T-helper 1 cell (primary cell): ENCODE data around the gene ARHGAP1.
"Not testable (repeated sequence)": the region's sequence is repeated elsewhere in the genome, so short reads cannot be mapped to it uniquely, and the experiment has no call there.

Source experiments
- DNase-seq, 5 donors: peaks; one replicate each; pipeline ENCODE4 v3.0.0-alpha.2; 2012 to 2020

Gene ARHGAP1

DNA sequence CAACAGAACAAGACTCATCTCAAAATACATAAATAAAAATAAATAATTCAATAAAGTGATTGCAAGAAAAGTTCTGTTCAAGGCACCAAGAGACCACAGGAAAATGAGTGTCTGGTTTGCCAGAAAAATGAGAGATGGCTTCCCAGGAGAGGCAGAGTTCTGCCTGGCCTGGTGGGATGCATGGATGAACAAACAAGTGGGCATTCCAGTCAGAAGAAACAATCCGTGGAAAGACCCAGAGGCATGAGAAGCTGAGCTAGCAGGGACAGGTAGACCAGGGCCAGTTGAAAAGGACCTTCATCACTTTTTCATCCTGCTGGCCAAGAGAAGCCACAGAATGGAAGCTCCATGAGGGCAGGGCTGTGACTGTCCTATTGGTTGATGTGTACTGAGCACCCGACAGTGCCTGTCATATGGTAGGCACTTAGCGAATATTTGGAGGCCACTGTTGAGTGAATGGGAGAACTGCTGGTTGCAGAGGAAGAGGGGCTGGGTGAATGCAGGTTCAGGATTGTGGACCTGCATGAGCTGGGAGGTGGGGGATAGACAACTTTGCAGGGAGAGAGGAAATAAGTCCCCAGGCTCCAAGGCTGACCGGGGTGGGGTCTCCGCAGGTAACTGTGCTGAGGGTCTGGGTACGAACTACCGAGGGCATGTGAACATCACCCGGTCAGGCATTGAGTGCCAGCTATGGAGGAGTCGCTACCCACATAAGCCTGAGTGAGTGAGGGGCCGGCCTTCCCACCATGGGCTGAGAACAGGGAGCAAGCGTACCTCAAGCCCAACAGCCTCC is 22.3 kb upstream of the ARHGAP1 start:
- DNase-seq, result no peak

DNA sequence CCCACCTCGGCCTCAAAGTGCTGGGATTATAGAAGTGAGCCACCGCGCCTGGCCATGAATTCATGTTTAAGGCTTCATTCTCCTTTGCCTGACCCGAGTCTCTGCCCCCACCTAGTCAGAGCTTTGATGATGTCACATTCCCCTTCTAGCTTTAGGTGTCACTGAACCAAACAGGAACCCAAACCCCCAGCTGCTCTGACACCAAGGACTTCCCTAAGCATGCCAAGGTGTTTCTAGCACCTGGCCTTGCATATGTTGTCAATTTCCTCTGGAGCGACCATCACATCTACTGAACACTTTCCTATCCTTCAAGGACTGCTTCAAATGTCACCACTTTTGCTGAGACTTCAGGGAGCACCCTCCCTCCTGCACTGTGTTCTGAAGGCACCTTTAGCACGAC is 20.9 kb upstream of the ARHGAP1 start:
- DNase-seq, result no peak

DNA sequence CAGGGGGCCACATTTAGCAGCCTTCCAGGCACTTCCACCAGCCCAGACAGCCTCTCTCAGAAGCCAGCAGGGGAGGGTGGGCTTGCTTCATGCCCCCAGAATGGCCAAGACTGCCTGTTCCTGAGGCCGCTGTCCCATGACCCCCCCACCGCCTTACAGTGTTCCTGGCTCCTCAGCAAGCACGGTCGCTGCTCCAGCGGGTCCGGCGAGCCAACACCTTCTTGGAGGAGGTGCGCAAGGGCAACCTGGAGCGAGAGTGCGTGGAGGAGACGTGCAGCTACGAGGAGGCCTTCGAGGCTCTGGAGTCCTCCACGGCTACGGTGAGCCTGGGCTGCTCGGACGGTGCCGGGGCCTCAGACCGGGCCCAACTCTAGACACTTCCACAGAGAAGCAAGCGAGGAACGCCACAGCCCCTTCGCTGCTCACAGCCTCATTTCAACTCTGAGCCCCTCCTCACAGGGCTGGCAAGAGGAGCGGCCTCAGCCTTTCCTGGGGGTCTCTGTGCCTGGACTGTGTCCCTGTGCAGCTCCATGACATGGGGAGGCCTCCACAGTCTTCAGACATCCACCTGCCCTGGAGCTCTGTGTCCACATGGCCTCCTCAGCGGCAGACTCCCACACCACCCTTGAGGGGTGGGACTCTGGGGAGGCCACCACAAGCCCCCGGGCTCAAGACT is 19.3 kb upstream of the ARHGAP1 start:
- DNase-seq, result no peak

DNA sequence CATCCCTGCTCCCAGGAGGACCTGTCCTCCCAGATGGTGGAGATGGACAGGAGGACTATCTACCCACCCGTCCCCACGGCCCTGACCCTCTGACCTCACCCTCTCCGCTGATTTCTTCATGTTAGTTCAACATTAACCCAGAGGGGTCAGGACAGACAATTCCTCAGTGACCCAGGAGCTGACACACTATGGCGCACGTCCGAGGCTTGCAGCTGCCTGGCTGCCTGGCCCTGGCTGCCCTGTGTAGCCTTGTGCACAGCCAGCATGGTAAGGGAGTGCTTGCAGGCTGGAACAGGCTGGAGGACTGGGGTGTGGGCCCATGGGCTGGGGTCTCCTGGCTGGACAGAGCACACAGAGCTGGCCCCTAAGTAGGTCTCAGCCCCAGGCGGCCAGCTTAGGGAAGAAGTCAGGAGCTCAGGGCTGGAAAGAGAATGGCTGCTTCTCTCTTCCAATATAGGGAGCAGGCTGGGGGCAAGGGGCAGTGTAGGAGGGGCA is 18.7 kb upstream of the ARHGAP1 start, which contains the start of gene F2:
Gene F2 (plus strand): TSS at position 166 of the 495 bp plus-strand sequence. CDS start 23 bp downstream, at position 189.
- DNase-seq, result no peak

DNA sequence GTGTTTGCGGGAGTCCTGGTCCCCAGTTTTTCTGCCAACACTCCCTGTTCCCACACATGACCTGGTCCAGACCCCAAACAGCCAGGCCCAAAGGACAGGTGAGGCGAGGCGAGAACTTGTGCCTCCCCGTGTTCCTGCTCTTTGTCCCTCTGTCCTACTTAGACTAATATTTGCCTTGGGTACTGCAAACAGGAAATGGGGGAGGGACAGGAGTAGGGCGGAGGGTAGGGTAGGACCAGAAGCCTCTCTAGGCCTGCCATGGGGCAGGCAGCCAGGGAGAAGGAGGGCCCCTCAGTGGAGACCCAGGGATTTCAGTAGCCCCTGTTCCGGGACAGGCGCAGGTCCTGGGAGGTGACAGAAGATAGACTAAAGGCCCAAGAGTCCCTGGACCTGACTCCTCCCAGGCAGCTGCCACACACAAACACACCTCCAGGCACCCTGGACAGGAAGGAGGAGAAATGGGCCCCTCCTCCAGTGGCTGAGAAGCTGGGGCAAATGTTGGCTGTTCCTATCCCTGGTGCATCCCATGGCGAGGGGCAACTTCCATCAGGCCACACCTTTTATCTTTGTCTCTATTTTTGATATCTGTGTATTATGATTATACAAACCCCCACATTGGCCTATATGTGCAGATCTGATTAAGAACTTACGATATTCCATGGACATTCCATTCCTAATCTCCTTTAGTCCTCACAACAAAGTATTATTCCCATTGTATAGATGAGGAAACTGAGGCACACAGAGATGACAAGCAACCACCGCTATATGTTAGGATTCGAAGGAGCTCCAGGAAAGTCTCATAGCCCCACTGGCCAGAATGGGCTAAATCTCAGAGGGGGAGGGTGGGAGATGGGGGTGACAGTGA is 18.0 kb upstream of the ARHGAP1 start:
- no peak for DNase-seq

DNA sequence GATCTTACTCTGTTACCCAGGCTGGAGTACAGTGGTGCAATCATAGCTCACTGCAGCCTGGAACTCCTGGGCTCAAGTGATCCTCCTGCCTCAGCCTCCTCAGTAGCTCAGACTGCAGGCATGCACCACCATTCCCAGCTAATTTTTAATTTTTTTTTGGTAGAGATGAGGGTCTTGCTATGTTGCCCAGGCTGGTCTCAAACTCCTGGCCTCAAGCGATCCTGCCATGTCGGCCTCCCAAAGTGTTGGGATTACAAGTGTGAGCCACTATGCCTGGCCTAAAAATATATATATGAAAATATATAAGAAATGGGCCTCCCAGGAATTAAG is 17.4 kb upstream of the ARHGAP1 start:
- not testable (repeated sequence) for DNase-seq

DNA sequence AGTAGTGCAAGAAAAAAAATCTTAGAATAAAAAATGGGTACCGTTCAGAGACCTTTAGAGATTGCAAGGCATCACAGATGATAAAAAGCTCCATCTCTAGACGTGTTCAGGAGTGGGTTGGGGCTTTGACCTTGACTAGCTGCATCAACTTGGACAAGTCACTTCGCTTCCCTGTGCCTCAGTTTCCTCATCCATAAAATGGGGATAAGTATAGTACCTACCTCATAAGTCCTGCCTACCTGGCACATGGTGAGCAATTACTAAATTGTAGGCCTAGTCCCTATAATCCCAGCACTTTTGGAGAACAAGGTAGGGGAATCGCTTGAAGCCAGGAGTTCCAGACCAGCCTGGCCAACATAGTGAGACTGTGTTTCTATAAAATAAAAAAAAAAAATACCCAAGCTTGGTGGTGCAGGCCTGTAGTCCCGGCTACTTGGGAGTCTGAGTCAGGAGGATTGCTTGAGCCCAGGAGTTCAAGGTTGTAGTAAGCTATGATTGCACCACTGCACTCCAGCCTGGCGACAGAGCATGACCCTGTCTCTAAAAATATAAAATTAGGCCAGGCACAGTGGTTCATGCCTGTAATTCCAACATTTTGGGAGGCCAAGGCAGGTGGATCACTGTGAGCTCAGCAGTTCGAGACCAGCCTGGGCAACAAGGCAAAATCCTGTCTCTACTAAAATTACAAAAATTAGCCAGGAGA is 12.6 kb upstream of the ARHGAP1 start:
- DNase-seq, result no peak

DNA sequence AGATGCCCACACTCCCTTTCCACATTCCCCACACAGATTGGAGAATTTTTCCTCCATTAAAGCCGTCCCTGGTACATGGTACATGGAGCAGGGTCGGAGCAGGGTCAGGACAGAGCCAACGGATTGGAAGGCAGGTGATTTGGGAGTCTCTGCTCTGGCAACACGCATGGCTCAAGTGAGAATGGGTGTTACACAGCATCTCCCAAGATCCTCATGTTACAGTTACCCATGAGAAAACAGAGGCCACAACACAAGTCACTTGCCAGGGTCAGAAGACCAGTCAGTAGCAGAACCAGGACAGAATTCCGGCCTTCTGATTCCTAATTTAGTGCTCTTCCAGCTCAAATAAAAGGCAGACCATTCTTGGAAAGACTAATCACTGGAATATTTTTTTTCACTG is 10.9 kb upstream of the ARHGAP1 start:
- no peak for DNase-seq

DNA sequence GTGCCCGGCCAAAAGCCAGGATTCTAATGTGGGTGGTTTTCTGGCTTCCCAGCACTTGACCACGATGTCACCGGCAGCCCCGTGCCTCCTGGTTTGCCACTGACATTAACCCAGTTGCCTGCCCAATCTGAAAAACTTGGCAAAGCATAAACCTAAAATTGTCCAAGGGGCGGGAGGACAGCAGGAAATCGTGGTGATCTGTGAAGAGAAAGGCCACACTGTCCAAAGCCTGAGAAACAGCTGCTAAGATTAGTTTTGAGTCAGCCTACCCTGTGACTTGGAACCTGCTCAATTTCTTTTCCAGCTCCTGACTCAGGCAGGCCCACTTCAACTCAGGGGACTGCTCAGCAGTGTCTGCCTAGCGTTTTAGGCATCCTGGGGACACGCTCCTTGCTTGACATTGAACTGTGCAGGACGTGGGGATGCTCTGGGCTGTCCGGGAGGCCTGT is 10.4 kb upstream of the ARHGAP1 start:
- DNase-seq, result no peak

DNA sequence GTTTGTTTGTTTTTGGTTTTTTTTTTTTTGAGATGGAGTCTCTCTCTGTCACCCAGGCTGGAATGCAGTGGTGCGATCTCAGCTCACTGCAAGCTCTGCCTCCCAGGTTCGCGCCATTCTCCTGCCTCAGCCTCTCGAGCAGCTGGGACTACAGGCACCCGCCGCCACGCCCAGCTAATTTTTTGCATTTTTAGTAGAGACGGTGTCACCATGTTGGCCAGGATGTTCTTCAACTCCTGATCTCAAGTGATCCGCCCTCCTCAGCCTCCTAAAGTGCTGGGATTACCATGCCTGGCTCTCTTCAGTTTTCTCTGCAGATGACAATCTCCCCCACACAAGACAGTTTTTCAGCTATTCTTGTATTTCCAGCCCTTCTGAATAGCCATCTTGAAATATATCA is 8.9 kb upstream of the ARHGAP1 start:
- DNase-seq, result not testable (repeated sequence)

DNA sequence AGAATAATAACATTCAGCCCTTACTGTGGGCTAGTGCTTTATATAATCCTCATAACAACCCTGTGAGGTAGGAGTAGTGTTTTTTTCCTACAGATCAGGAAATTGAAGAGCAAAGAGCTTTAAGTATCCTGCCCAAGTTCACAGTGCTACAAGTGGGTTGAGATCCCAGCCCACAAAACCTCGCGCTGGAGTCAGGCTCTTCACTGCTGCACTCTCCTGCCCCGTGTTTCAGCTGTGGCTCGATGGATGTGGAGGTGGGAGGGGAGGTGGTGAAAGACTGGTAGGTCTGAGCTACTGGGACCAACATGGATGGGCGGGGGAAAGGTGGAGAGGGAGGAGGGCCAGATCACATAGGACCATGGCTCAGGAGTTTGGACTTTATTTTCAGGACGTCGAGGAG is 6.5 kb upstream of the ARHGAP1 start:
- DNase-seq, result no peak

DNA sequence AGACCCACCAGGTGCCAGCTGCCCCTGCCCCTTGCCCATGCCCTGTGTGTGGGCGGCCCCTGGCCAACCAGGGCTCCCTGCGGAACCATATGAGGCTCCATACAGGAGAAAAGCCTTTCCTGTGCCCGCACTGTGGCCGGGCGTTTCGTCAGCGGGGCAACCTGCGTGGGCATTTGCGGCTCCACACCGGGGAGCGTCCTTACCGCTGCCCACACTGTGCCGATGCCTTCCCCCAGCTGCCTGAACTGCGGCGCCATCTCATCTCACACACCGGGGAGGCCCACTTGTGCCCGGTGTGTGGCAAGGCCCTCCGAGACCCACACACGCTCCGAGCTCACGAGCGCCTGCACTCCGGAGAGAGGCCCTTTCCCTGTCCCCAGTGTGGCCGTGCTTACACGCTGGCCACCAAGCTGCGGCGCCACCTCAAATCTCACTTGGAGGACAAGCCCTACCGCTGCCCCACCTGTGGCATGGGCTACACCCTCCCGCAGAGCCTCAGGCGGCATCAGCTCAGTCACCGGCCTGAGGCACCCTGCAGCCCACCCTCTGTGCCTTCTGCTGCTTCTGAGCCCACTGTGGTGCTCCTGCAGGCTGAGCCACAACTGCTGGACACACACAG is 4.8 kb upstream of the ARHGAP1 start:
- DNase-seq, result no peak

DNA sequence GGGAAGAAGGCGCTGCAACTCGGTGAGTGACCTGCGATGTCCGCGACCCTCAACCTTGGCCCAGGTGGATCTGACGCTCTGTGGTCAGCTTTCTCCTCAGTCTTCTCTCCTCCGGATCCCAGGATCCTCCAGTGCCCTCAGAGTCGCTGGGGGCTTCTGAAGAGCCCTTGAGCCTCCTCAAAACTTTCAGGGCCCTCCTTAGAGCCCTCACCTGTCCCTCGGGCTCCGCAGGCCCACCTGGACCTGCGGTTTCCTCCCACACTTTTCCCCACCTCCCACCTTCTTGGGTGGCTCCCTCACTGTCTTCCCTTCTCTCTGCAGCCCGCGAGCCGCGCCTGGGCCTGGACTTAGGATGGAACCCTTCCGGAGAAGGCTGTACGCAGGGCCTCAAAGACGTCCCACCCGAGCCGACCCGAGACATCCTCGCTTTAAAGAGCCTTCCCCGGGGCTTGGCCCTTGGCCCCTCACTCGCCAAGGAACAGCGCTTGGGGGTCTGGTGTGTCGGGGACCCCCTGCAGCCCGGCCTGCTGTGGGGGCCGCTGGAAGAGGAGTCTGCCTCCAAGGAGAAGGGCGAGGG is 747 bp upstream of the ARHGAP1 start:
- no peak for DNase-seq

DNA sequence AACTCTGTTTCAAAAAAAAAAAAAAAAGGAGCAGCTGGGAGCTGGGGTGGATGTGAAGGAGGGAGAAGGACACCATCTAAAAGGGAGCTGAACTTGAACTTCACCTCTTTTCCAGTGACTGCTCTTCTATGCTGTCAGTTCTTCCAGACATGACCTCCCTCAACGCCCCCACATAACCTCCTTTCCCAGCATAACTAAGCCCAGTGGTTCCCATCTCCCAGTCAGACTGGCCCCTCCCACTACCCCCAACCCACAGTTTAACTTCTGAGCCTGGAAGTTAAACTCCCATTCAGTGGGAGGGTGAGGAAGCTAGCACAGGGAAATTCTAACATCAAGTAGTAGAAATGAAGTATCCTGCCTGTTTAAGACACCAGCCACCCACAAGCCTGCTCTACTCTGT is 1.8 kb downstream of the ARHGAP1 start:
- no peak for DNase-seq

DNA sequence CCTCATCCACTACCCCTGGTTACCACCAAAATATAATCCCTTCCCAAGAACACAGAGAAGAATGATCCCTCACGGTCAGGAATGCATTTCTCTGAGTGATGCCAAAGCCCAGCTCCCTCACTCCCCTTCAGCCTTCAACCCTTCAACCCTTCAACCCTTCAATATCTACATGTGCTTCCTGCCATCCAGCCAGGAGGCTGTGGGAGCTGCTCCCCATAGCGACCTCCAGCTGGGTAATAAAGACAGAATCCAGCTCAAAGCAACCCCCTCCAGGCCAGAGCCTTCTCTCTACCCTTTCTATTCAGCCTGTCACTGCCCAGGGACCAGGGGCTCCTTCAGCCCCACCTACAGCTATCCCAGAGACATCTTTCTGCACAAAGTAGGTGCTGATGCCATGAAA is 2.7 kb downstream of the ARHGAP1 start:
- no peak for DNase-seq

DNA sequence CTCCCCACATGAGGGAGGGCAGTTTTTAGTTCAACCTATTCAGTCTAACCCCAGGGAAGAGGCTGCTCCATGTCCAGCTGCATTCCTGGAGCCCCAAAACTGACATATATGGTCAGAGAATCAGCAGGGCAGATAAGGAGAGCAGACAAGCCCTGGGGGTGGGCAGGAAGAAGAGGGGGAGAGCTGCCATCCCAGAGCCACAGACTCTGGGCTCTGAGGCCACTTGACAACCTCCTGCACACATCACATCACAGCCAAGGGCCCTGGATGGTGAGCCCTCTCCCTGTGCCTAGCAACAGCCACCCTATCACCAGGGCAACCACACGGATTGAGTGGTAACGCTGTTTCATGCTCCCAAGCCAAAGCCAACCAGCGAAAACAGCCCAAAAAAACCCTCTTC is 3.1 kb downstream of the ARHGAP1 start:
- no peak for DNase-seq

DNA sequence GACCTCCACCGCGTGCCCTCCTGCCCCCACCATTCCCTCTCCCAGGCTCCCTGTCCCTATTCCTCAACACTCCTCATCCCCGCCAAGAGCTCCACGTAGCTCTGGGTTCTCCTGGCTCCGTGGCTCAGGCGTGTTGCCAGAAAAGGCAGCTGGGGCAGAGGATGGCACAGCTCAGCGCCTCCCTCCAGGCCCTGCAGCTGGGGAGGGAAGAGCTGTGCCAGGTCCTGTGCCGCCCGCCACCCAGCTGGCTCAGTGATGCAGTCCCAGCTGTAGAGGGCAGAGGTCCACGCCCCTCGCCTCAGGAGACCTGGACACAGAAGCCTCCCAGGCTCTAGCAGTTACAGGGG is 4.2 kb downstream of the ARHGAP1 start:
- no peak for DNase-seq

DNA sequence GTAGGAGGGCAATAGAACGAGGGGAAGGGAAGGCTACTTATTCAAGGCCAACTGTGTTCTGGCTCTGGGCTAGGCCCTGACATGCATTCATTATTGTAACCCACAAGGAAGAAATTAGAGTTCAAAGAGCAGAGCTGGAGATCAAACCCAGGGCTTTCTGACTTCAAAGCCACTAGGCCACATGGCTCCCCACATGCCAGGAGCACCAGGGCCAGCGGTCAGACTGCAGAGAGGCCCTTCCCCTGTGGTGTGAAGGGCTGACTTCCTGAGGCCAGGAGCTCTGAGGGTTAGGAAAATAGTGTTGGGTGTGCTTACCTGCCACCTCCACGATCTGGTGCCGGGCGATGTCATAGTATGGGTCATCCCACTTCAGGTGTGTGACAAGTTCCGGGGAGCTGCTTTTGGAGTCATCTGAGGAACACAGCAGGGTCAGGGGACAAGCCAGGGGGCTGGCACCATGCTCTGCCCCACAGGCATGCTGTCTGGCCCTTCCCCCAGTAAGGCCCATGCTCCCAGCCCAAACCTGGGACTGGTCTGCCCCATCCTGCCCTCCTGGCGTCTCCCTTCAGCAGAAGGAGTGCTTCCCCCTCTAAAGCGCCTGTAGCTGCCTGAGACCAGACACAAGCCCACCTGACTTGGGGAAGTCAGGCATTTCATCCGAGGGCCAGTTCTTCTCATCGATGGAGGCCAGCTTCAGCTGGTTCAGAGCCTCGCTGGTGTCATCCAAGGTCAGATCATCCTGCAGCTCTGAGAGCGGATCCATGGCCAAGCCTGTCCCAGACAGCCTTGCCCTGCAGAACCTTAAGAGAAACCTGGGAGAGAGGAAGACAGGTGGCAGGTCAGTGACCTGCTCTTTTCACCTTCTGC is 4.8 kb downstream of the ARHGAP1 start:
- DNase-seq, result no peak

DNA sequence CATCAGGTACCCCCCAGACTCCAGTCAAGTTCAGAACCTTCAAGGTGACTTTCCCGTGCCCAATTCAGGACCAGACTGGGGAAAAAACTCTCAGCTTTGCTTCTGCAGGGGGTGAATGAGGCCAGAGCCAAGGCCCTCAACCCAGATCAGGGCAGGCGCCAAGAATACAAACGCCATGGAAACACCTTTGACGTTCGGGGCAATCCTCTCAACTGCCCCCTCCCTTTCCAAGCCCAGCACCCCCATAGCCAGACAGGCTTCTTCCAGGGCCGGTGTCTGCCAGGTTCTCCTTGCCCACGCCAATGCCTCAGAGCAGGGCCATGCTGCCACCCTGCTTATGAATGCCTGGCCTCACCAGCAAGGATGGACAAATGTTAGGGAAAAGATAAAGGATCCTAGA is 5.8 kb downstream of the ARHGAP1 start:
- DNase-seq, result no peak

DNA sequence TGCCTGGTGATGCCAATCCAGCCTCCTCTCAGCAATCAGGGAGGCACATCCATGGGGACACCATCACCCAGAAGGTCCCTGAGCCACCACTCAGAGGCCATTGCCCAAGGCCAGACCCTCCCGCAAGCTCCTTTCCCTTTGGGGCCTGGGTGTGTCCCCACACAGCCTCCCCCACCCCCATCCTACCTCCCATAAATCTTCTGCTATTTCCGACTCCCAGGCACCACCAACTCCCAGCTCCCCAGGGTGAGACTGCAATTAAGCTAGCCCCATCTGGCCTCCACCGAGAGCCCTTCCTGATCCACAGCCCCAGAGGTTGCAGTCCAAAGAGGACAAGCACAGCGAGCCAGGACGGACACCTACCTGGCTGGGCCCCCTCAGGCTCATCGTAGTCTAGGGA is 6.3 kb downstream of the ARHGAP1 start:
- DNase-seq, result no peak

DNA sequence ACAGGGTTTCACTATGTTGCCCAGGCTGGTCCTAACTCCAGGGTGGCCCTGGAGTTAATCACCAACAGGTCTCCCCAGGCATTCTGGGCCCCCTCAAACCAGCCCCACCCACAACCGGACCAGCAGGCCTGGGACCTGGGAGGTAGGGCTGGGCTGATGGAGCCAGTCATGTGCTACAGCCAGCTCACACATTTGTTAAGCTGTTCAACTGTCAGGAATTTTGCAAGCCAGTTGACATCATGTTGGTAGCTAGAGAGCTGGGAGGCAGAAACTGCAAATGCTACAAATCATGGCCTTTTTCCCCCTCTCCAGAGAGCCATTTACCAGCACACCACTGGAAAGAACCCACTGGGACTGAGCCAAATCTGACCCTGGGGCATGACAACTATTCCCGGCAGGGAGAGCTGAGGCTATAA is 6.8 kb downstream of the ARHGAP1 start:
- DNase-seq, result no peak
